Left lung (tissue), 10 donors: ENCODE measurements around the gene ETV6. TPM values are rescaled to one million over a fixed set of nuclear protein-coding genes. Genes with fewer than 3 reads are reported as not detected.

Experiments
- ATAC-seq: fragments of 200-7000 bp; cut with Tn5 transposase; one replicate; pipeline ENCODE4 v1.9.1; 2020; ENCODE audit warnings: moderate library complexity
- DNase-seq, 4 donors: peaks; one replicate each; pipeline ENCODE4 v3.0.0-alpha.2; 2013 to 2020
- H3K27ac ChIP-seq, 2 donors: fragments of 200-600 bp; sonication (generic) in 1 of 2; one replicate each; pipeline versions ENCODE4 v1.5.0 to v1.8.0; 2020 to 2021
- H3K27me3 ChIP-seq, 2 donors: fragments of 200-600 bp; sonication (generic) in 1 of 2; one replicate each; pipeline versions ENCODE4 v1.5.0 to v1.8.0; 2020 to 2021
- H3K36me3 ChIP-seq, 2 donors: fragments of 200-600 bp; sonication (generic) in 1 of 2; one replicate each; pipeline versions ENCODE4 v1.5.0 to v1.8.0; 2020 to 2021
- H3K4me1 ChIP-seq, 2 donors: fragments of 200-600 bp; one replicate each; pipeline ENCODE4 v1.8.0; 2021
- H3K4me3 ChIP-seq, 2 donors: fragments of 200-600 bp; sonication (generic) in 1 of 2; one replicate each; pipeline versions ENCODE4 v1.5.0 to v1.8.0; 2020 to 2021; ENCODE audit warnings: mild to moderate bottlenecking in 1 of 2
- H3K9me3 ChIP-seq, 2 donors: fragments of 200-600 bp; sonication (generic) in 1 of 2; one replicate each; pipeline versions ENCODE4 v1.5.0 to v1.8.0; 2020 to 2021
- intact Hi-C, 2 donors: fragments of 100-400 bp; cut with DNase I; formaldehyde crosslinking; loops; one replicate each; pipeline versions ENCODE4 v1.11.2 to v1.14.2; 2022
- polyA plus RNA-seq, 6 donors: library from polyadenylated mRNA; unstranded; fragments of 120-200 nt; gene quantifications; one replicate each; pipeline ENCODE4 v1.2.1, GENCODE V29; 2013; ENCODE audit not compliant: insufficient read length in 6 of 6
- total RNA-seq, 2 donors: library from RNA; stranded (reverse); fragmentation: NEBNext Ultra II Directional; extraction: Animal tissue kit (Norgen Biotek cat#: 25700); gene quantifications; one replicate each; pipeline ENCODE4 v1.2.1, GENCODE V29; 2021
- TF ChIP-seq, protein P1 (sequence below), 2 donors: fragments of 200-600 bp; sonication (generic) in 1 of 2; IDR thresholded peaks; one replicate each; pipeline versions ENCODE4 v1.5.0 to v1.8.0; 2021; ENCODE audit warnings: antibody characterized with exemption in 2 of 2
- donor health status: DM: no; HTN: yes; CAD: no.
- donor health status: DM: no; HTN: no; CAD: no.

ETV6 gene
- total and polyA plus RNA-seq, 8 donors, result 16.0 to 44.7 (median 17.1) TPM

DNA sequence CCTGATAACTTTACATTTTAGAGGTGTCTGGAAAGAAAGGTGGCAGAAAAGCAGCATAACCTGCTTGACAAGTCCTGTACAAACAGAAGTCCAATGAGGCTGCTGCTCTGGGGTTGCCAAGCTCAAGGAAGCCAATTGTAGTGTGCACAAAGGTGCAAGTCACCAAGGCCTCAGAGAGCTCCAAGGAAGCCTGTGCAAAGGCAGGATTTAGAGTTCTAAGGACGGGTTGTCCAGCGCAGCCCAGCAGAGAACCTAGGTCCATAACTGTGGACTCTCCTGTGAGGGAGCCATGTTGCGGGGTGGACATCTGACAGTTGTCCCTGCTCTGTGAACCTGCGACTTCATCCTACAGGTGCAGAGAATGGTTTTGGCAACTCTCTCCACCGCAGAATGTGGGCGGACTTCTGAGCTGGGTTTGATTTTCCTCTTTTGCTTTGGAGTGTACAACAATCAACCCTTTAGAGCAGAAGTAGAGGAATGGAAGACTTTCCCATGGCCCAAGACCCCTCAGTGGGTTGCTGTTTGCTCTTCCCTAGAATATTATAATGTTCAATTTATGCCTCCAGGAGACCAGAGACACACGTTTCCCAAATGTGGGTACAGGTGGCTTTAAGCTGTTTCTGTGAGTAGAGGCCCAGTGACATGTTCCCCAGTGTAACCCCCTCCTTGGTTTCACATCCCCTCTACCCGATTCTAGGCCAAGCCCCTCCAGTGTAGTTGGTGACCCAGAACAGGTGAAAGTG, 81.0 kb downstream of the ETV6 start:
- TF ChIP-seq, protein P1, sequence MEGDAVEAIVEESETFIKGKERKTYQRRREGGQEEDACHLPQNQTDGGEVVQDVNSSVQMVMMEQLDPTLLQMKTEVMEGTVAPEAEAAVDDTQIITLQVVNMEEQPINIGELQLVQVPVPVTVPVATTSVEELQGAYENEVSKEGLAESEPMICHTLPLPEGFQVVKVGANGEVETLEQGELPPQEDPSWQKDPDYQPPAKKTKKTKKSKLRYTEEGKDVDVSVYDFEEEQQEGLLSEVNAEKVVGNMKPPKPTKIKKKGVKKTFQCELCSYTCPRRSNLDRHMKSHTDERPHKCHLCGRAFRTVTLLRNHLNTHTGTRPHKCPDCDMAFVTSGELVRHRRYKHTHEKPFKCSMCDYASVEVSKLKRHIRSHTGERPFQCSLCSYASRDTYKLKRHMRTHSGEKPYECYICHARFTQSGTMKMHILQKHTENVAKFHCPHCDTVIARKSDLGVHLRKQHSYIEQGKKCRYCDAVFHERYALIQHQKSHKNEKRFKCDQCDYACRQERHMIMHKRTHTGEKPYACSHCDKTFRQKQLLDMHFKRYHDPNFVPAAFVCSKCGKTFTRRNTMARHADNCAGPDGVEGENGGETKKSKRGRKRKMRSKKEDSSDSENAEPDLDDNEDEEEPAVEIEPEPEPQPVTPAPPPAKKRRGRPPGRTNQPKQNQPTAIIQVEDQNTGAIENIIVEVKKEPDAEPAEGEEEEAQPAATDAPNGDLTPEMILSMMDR (IDR thresholded peaks at IDR 0.05), result no peak
- H3K36me3 ChIP-seq, result no peaks in the 10 kb centered on the region
- H3K9me3 ChIP-seq, result no peaks in the 10 kb centered on the region
- peak overlapping the region; percentile 54 to 66 for H3K27ac ChIP-seq
- ATAC-seq, result peak; percentile 88
- intact Hi-C loops, result no loop called here
- no peaks in the 10 kb centered on the region for H3K27me3 ChIP-seq
- H3K4me3 ChIP-seq, result no peak overlapping the region
- peak in 1 of 4 donors; percentile 85 for DNase-seq
- peaks cover 1 to 86% of the 10 kb centered on the region in 2 donors for H3K4me1 ChIP-seq

- H3K36me3 ChIP-seq, result no peaks in the 10 kb centered on the region
- peaks cover 0 to 80% of the 10 kb centered on the region in 2 donors for H3K4me1 ChIP-seq
- DNase-seq (no peak), ATAC-seq (peak; percentile 7)
- no peaks in the 10 kb centered on the region for H3K27me3 ChIP-seq
- TF ChIP-seq, protein P1 (IDR thresholded peaks at IDR 0.05), result no peak
- H3K9me3 ChIP-seq, result no peaks in the 10 kb centered on the region
- H3K4me3 ChIP-seq, result no peak overlapping the region
- H3K27ac ChIP-seq, result peak overlapping the region; percentile 54 to 66
- intact Hi-C loops, result no loop called here
Measured at GRCh38 chr12:11731042-11731357, 81.5 kb downstream of the ETV6 start.

GRCh38 chr12:11731455-11731854, 82.0 kb downstream of the ETV6 start:
- Histone ChIP-seq H3K4me1 (peaks cover 0 to 76% of the 10 kb centered on the region in 2 donors), H3K4me3 (no peak overlapping the region), H3K36me3 (no peaks in the 10 kb centered on the region), H3K27me3 (no peaks in the 10 kb centered on the region), H3K27ac (peak overlapping the region; percentile 54 to 66), H3K9me3 (no peaks in the 10 kb centered on the region)
- intact Hi-C loops, result no loop called here
- DNase-seq (no peak), ATAC-seq (peak; percentile 20)
- TF ChIP-seq, protein P1 (IDR thresholded peaks at IDR 0.05), result no peak

GRCh38 chr12:11732023-11732422, 82.5 kb downstream of the ETV6 start:
- H3K27me3 ChIP-seq, result no peaks in the 10 kb centered on the region

GRCh38 chr12:11732715-11733114, 83.2 kb downstream of the ETV6 start:
- H3K27me3 ChIP-seq, result no peaks in the 10 kb centered on the region
- no peak for DNase-seq
- TF ChIP-seq, protein P1 (IDR thresholded peaks at IDR 0.05), result no peak
- no peaks in the 10 kb centered on the region for H3K36me3 ChIP-seq
- ATAC-seq, result no peak
- peak overlapping the region in 1 of 2 donors; percentile 66 for H3K27ac ChIP-seq
- intact Hi-C loops, result no loop called here
- peaks cover 0 to 72% of the 10 kb centered on the region in 2 donors for H3K4me1 ChIP-seq
- H3K9me3 ChIP-seq, result no peaks in the 10 kb centered on the region
- no peak overlapping the region for H3K4me3 ChIP-seq

More at GRCh38 chr12:11732023-11732422, 82.5 kb downstream of the ETV6 start:
- Histone ChIP-seq H3K4me3 (no peak overlapping the region), H3K36me3 (no peaks in the 10 kb centered on the region), H3K27ac (peak overlapping the region; percentile 54 to 66), H3K9me3 (no peaks in the 10 kb centered on the region), H3K4me1 (peaks cover 0 to 74% of the 10 kb centered on the region in 2 donors)
- TF ChIP-seq, protein P1 (IDR thresholded peaks at IDR 0.05), result no peak
- DNase-seq (no peak), ATAC-seq (no peak)
- intact Hi-C loops, result no loop called here
